Activated CD4-positive, CD25-positive, alpha-beta regulatory T cell (primary cell): Measurements from ENCODE around the gene WHRN.

ENCODE experiments used
- DNase-seq, 4 experiments: peaks; one replicate each; lab custom pipeline; 2025; lab: John Stamatoyannopoulos, UW

Gene WHRN

GRCh38 chr9:114491430-114492003, 13.8 kb downstream of the WHRN start:
- DNase-seq: no peak

GRCh38 chr9:114489928-114490327, 15.3 kb downstream of the WHRN start:
- no peak for DNase-seq

GRCh38 chr9:114488398-114489129, 16.7 kb downstream of the WHRN start:
- DNase-seq: no peak

- DNase-seq: peak in 3 of 4 experiments; percentile 23 to 34 (median 31)
Measured at GRCh38 chr9:114487607-114488300, 17.5 kb downstream of the WHRN start.

- DNase-seq: no peak
Measured at GRCh38 chr9:114486205-114486963, 18.9 kb downstream of the WHRN start.

- DNase-seq: peak in 1 of 4 experiments; percentile 31
Measured at GRCh38 chr9:114484854-114485443, 20.3 kb downstream of the WHRN start.

- DNase-seq: no peak
Measured at GRCh38 chr9:114484215-114484853, 20.9 kb downstream of the WHRN start.

- no peak for DNase-seq
Measured at GRCh38 chr9:114483499-114483898, 21.8 kb downstream of the WHRN start.

- DNase-seq: no peak
Measured at GRCh38 chr9:114482593-114482992, 22.7 kb downstream of the WHRN start.

GRCh38 chr9:114481789-114482188, 23.5 kb downstream of the WHRN start:
- no peak for DNase-seq

- no peak for DNase-seq
Measured at GRCh38 chr9:114480746-114481435, 24.4 kb downstream of the WHRN start.

- no peak for DNase-seq
Measured at GRCh38 chr9:114478871-114479270, 26.4 kb downstream of the WHRN start.

GRCh38 chr9:114478459-114478858, 26.8 kb downstream of the WHRN start:
- DNase-seq: no peak

GRCh38 chr9:114477642-114478041, 27.6 kb downstream of the WHRN start:
- no peak for DNase-seq

- DNase-seq: no peak
Measured at GRCh38 chr9:114476891-114477469, 28.3 kb downstream of the WHRN start.

GRCh38 chr9:114475412-114476135, 29.7 kb downstream of the WHRN start:
- no peak for DNase-seq

- no peak for DNase-seq
Measured at GRCh38 chr9:114474425-114474824, 30.8 kb downstream of the WHRN start.

- DNase-seq: no peak
Measured at GRCh38 chr9:114473447-114473801, 31.8 kb downstream of the WHRN start.

GRCh38 chr9:114472765-114473446, 32.4 kb downstream of the WHRN start:
- DNase-seq: no peak
